Measurements from ENCODE around the gene CIART.
"Not testable (repeated sequence)": the region's sequence is repeated elsewhere in the genome, so short reads cannot be mapped to it uniquely, and the experiment has no call there.

Gene CIART

DNA sequence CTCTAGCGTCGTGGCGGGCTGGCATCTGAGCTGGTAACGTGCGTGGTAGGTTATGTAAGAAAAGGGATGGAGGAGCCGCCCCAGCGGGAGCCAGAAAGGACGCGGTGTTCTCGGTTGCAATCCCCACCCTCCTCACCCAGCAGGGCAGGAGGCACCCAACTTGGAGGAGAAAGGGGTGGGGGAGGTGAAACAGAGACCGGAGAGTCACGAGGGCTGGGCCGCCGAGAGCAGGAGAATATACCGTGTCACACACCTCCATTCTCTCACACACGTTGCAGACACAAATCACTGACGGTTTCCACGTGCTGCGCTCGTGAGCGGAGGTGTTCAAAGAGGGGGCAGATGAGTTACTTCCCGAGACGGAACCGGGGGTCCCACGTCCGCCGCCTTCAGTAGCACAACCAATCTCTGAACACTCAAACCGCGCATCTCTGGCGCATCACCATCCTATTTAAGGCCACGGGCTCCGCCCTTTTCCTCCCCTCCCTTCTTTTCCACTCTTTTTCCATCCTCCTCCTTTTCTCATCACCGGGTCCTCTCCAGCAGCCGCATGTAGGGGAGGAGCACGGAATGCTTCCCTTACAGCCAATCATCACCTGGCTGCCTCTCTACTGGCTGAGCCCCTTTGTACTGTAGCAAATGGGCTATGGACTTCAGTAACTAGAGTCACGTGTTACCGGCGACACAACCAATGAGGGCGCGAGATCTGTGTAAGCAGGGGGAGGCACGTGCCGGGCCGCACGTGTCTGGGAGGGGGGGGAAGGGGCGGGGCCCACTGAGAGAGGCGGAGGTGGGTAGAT is at the start of gene CIART:
Gene CIART, plus strand, starts transcription at position 797 of the 800 bp plus-strand sequence. CDS start 714 bp downstream, outside the sequence.
- TF ChIP-seq, protein P1, sequence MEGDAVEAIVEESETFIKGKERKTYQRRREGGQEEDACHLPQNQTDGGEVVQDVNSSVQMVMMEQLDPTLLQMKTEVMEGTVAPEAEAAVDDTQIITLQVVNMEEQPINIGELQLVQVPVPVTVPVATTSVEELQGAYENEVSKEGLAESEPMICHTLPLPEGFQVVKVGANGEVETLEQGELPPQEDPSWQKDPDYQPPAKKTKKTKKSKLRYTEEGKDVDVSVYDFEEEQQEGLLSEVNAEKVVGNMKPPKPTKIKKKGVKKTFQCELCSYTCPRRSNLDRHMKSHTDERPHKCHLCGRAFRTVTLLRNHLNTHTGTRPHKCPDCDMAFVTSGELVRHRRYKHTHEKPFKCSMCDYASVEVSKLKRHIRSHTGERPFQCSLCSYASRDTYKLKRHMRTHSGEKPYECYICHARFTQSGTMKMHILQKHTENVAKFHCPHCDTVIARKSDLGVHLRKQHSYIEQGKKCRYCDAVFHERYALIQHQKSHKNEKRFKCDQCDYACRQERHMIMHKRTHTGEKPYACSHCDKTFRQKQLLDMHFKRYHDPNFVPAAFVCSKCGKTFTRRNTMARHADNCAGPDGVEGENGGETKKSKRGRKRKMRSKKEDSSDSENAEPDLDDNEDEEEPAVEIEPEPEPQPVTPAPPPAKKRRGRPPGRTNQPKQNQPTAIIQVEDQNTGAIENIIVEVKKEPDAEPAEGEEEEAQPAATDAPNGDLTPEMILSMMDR (IDR thresholded peaks at IDR 0.05; ENCODE audit: low read depth, low read length), result no peak
- TF ChIP-seq EZH2phosphoT487 (IDR thresholded peaks at IDR 0.05; ENCODE audit: low read depth), result no peak
- Histone ChIP-seq H2AFZ (ENCODE audit: low read depth, low read length) (peak within 1 kb of the TSS; percentile 91), H4K20me1 (ENCODE audit: insufficient read depth, low read length) (no peaks in the 10 kb centered on the region), H3K27ac (ENCODE audit: low read length) (no peak within 1 kb of the TSS), H3K4me2 (ENCODE audit: low read length) (peak within 1 kb of the TSS; percentile 62), H3K4me3 (ENCODE audit: low read length) (peak within 1 kb of the TSS; percentile 45), H3K27me3 (ENCODE audit: low read depth, low read length) (no peaks in the 10 kb centered on the region), H3K4me1 (ENCODE audit: low read length) (peaks cover 32% of the 10 kb centered on the region), H3K79me2 (ENCODE audit: low read length) (no peaks in the 10 kb centered on the region), H3K9me3 (ENCODE audit: insufficient read depth, low read length) (no peaks in the 10 kb centered on the region), H3K36me3 (replicated peaks; ENCODE audit: low read depth, low read length) (no peaks in the 10 kb centered on the region), H3K9ac (ENCODE audit: low read length) (peak within 1 kb of the TSS; percentile 17; the same call in 1 of the 2 replicates)

GRCh38 chr1:150232921-150233320 is 49.4 kb upstream of the CIART start:
- Histone ChIP-seq H3K4me2 (ENCODE audit: low read length) (peak overlapping the region; percentile 88), H3K4me3 (ENCODE audit: low read length) (peak overlapping the region; percentile 90), H3K36me3 (replicated peaks; ENCODE audit: low read depth, low read length) (peaks cover 28% of the 10 kb centered on the region), H3K79me2 (ENCODE audit: low read length) (peaks cover 85% of the 10 kb centered on the region), H3K9ac (ENCODE audit: low read length) (peak overlapping the region; percentile 99), H3K27ac (ENCODE audit: low read length) (peak overlapping the region; percentile 92; the same call in 1 of the 2 replicates), H4K20me1 (ENCODE audit: insufficient read depth, low read length) (peaks cover 13% of the 10 kb centered on the region), H3K4me1 (ENCODE audit: low read length) (peaks cover 21% of the 10 kb centered on the region)
- not testable (repeated sequence) for H3K27me3 ChIP-seq (ENCODE audit: low read depth, low read length); H3K9me3 ChIP-seq (ENCODE audit: insufficient read depth, low read length); H2AFZ ChIP-seq (ENCODE audit: low read depth, low read length)

- no peak overlapping the region for H2AFZ ChIP-seq (ENCODE audit: low read depth, low read length)
- H3K27ac ChIP-seq (ENCODE audit: low read length), result peak overlapping the region; percentile 92
Measured at GRCh38 chr1:150233359-150234308, 48.7 kb upstream of the CIART start.

GRCh38 chr1:150234309-150234565 is 48.1 kb upstream of the CIART start:
- H3K4me2 ChIP-seq (ENCODE audit: low read length), result peak overlapping the region; percentile 88
- no peaks in the 10 kb centered on the region for H3K9me3 ChIP-seq (ENCODE audit: insufficient read depth, low read length)
- H2AFZ ChIP-seq (ENCODE audit: low read depth, low read length), result no peak overlapping the region
- peak overlapping the region; percentile 99 for H3K9ac ChIP-seq (ENCODE audit: low read length)
- H3K27ac ChIP-seq (ENCODE audit: low read length), result peak overlapping the region; percentile 92
- H3K79me2 ChIP-seq (ENCODE audit: low read length), result peaks cover 74% of the 10 kb centered on the region
- H3K27me3 ChIP-seq (ENCODE audit: low read depth, low read length), result no peaks in the 10 kb centered on the region
- peak overlapping the region; percentile 90 for H3K4me3 ChIP-seq (ENCODE audit: low read length)
- H3K4me1 ChIP-seq (ENCODE audit: low read length), result peaks cover 21% of the 10 kb centered on the region
- peaks cover 13% of the 10 kb centered on the region for H4K20me1 ChIP-seq (ENCODE audit: insufficient read depth, low read length)
- TF ChIP-seq, protein P1 (IDR thresholded peaks at IDR 0.05; ENCODE audit: low read depth, low read length), result no peak
- TF ChIP-seq EZH2phosphoT487 (IDR thresholded peaks at IDR 0.05; ENCODE audit: low read depth), result no peak
- peaks cover 19% of the 10 kb centered on the region for H3K36me3 ChIP-seq (replicated peaks; ENCODE audit: low read depth, low read length)

More at GRCh38 chr1:150233359-150234308, 48.7 kb upstream of the CIART start:
- Histone ChIP-seq H3K9ac (ENCODE audit: low read length) (peak overlapping the region; percentile 99), H3K4me1 (ENCODE audit: low read length) (peaks cover 21% of the 10 kb centered on the region), H3K27me3 (ENCODE audit: low read depth, low read length) (no peaks in the 10 kb centered on the region), H4K20me1 (ENCODE audit: insufficient read depth, low read length) (peaks cover 13% of the 10 kb centered on the region), H3K9me3 (ENCODE audit: insufficient read depth, low read length) (no peaks in the 10 kb centered on the region), H3K79me2 (ENCODE audit: low read length) (peaks cover 79% of the 10 kb centered on the region), H3K4me3 (ENCODE audit: low read length) (peak overlapping the region; percentile 90), H3K4me2 (ENCODE audit: low read length) (peak overlapping the region; percentile 88), H3K36me3 (replicated peaks; ENCODE audit: low read depth, low read length) (peaks cover 23% of the 10 kb centered on the region)
- TF ChIP-seq EZH2phosphoT487 (IDR thresholded peaks at IDR 0.05; ENCODE audit: low read depth), result no peak
- TF ChIP-seq, protein P1 (IDR thresholded peaks at IDR 0.05; ENCODE audit: low read depth, low read length), result no peak

Data from OCI-LY3 (cell line).